H1 (cell line): ENCODE data around the gene C14orf132. TPM values are rescaled to one million over a fixed set of nuclear protein-coding genes. Genes with fewer than 3 reads are reported as not detected.

Experiments
- CTCF ChIA-PET: fragments of 300-600 bp; sonication (Branson Sonifier 250); formaldehyde crosslinking; loops from one replicate; lab custom pipeline; 2021; ENCODE audit not compliant: partially characterized antibody; lab: Charles Lee
- POLR2A ChIA-PET: fragments of 300-600 bp; sonication (Branson Sonifier 250); formaldehyde crosslinking; loops from one replicate; lab custom pipeline; 2021; ENCODE audit warnings: inconsistent platforms; ENCODE audit not compliant: partially characterized antibody; lab: Charles Lee
- DNase-seq, 2 experiments: peaks; one replicate each; pipeline versions ENCODE4 v3.0.0 to v3.0.0-alpha.2; 2010 to 2022; ENCODE audit warnings: low spot score in 2 of 2, low read depth in 1 of 2, mixed read lengths in 1 of 2
- FAIRE-seq: peaks from 2 replicates; lab custom pipeline; 2011; peaks lifted over from hg19 to GRCh38; lab: Jason Lieb, UNC
- H2AFZ ChIP-seq: 2 replicates; pipeline ENCODE4 v1.8.1; 2012; ENCODE audit warnings: low read length, inconsistent platforms
- H2AK5ac ChIP-seq: 2 replicates; pipeline ENCODE4 v1.6.1; 2013; ENCODE audit warnings: low read depth, low read length
- H2BK120ac ChIP-seq: replicated peaks from 2 replicates; pipeline ENCODE3; 2013; ENCODE audit warnings: low read depth, low read length, inconsistent platforms
- H2BK12ac ChIP-seq: 2 replicates; pipeline ENCODE4 v1.6.1; 2013; ENCODE audit warnings: low read depth, low read length
- H2BK15ac ChIP-seq: 2 replicates; pipeline ENCODE4 v1.6.1; 2013; ENCODE audit warnings: low read length
- H2BK20ac ChIP-seq: 2 replicates; pipeline ENCODE4 v1.6.1; 2013; ENCODE audit warnings: low read length
- H2BK5ac ChIP-seq: 2 replicates; pipeline ENCODE4 v1.6.1; 2013; ENCODE audit warnings: low read depth, low read length
- H3K14ac ChIP-seq: 2 replicates; pipeline ENCODE4 v1.6.1; 2013; ENCODE audit warnings: inconsistent platforms; ENCODE audit not compliant: insufficient read length
- H3K18ac ChIP-seq: 2 replicates; pipeline ENCODE4 v1.6.1; 2013; ENCODE audit warnings: low read length; ENCODE audit errors: extremely low read depth
- H3K23ac ChIP-seq: 2 replicates; pipeline ENCODE4 v1.6.1; 2013; ENCODE audit warnings: inconsistent platforms; ENCODE audit not compliant: insufficient read length
- H3K23me2 ChIP-seq: 2 replicates; pipeline ENCODE4 v1.6.1; 2013; ENCODE audit warnings: low read depth, low read length
- H3K27ac ChIP-seq: 2 replicates; pipeline ENCODE4 v1.6.1; 2011; ENCODE audit warnings: low read depth, low read length, inconsistent platforms
- H3K27me3 ChIP-seq, 4 experiments: replicated peaks in 1 of 4; 1 replicate in 1 of 4; 2 replicates in 3 of 4; pipeline versions ENCODE4 v1.6.1 to v1.8.1; 2011 to 2013; ENCODE audit warnings: low read length in 3 of 4, mild to moderate bottlenecking in 3 of 4, inconsistent platforms in 2 of 4, mixed read lengths in 2 of 4, moderate library complexity in 1 of 4; ENCODE audit not compliant: control insufficient read depth in 3 of 4, insufficient read depth in 3 of 4; ENCODE audit errors: extremely low read depth in 1 of 4
- H3K36me3 ChIP-seq, 4 experiments: 2 replicates each; pipeline versions ENCODE4 v1.6.1 to v1.8.1; 2011 to 2013; ENCODE audit warnings: mild to moderate bottlenecking in 4 of 4, low read length in 3 of 4, moderate library complexity in 2 of 4, control low read depth in 1 of 4, inconsistent platforms in 1 of 4; ENCODE audit not compliant: insufficient read depth in 4 of 4, control insufficient read depth in 2 of 4
- H3K4ac ChIP-seq: replicated peaks from 2 replicates; pipeline ENCODE3; 2013; ENCODE audit warnings: low read length, low read depth, mixed read lengths, inconsistent platforms; ENCODE audit not compliant: insufficient read length
- H3K4me1 ChIP-seq, 4 experiments: replicated peaks in 1 of 4; 1 replicate in 1 of 4; 2 replicates in 3 of 4; pipeline versions ENCODE4 v1.6.1 to v1.8.1; 2011 to 2013; ENCODE audit warnings: low read length in 3 of 4, inconsistent platforms in 2 of 4, mixed read lengths in 1 of 4; ENCODE audit not compliant: insufficient read depth in 4 of 4, control insufficient read depth in 3 of 4
- H3K4me2 ChIP-seq, 2 experiments: 2 replicates each; pipeline versions ENCODE4 v1.6.1 to v1.8.1; 2011 to 2013; ENCODE audit warnings: low read depth in 2 of 2, low read length in 2 of 2, control low read depth in 1 of 2, inconsistent platforms in 1 of 2, mild to moderate bottlenecking in 1 of 2; ENCODE audit not compliant: insufficient read depth in 1 of 2
- H3K4me3 ChIP-seq, 4 experiments: fragments of 200-600, 300-600 bp in 1 of 4; sonication (generic), shearing (Covaris generic), sonication (Bioruptor Twin) in 1 of 4; 2 replicates each; pipeline versions ENCODE4 v1.5.1 to v1.8.1; 2011 to 2016; ENCODE audit warnings: low read length in 4 of 4, low read depth in 3 of 4, control low read depth in 2 of 4, inconsistent platforms in 2 of 4, mild to moderate bottlenecking in 2 of 4, mixed read lengths in 1 of 4, moderate library complexity in 1 of 4; ENCODE audit not compliant: insufficient read depth in 2 of 4; ENCODE audit errors: extremely low read depth in 1 of 4
- H3K56ac ChIP-seq: replicated peaks from 2 replicates; pipeline ENCODE3; 2013; ENCODE audit warnings: low read depth, mild to moderate bottlenecking, mixed read lengths, low read length, inconsistent platforms; ENCODE audit not compliant: insufficient read length
- H3K79me1 ChIP-seq: 2 replicates; pipeline ENCODE4 v1.6.1; 2013; ENCODE audit warnings: low read depth, low read length, control low read depth
- H3K79me2 ChIP-seq, 2 experiments: 2 replicates each; pipeline versions ENCODE4 v1.6.1 to v1.8.1; 2012 to 2013; ENCODE audit warnings: low read length in 2 of 2, mild to moderate bottlenecking in 2 of 2, inconsistent platforms in 1 of 2; ENCODE audit not compliant: insufficient read depth in 2 of 2, control insufficient read depth in 1 of 2
- H3K9ac ChIP-seq, 4 experiments: replicated peaks in 1 of 4; 1 replicate in 1 of 4; 2 replicates in 3 of 4; pipeline versions ENCODE4 v1.6.1 to v1.8.1; 2011 to 2013; ENCODE audit warnings: low read depth in 3 of 4, low read length in 3 of 4, control low read depth in 2 of 4, mild to moderate bottlenecking in 2 of 4, moderate library complexity in 2 of 4, inconsistent platforms in 1 of 4; ENCODE audit errors: extremely low read depth in 1 of 4
- H3K9me3 ChIP-seq, 2 experiments: 2 replicates each; pipeline versions ENCODE4 v1.6.1 to v1.8.1; 2012 to 2013; ENCODE audit warnings: mild to moderate bottlenecking in 2 of 2, moderate library complexity in 2 of 2, control low read depth in 1 of 2, inconsistent platforms in 1 of 2, low read depth in 1 of 2, low read length in 1 of 2, mixed read lengths in 1 of 2; ENCODE audit not compliant: insufficient read depth in 2 of 2
- H4K20me1 ChIP-seq, 2 experiments: replicated peaks in 1 of 2; 2 replicates each; pipeline versions ENCODE3 to v1.8.1; 2011 to 2013; ENCODE audit warnings: inconsistent platforms in 2 of 2, low read length in 2 of 2, mild to moderate bottlenecking in 1 of 2; ENCODE audit not compliant: insufficient read depth in 2 of 2, control insufficient read depth in 1 of 2
- H4K5ac ChIP-seq: 2 replicates; pipeline ENCODE4 v1.6.1; 2013; ENCODE audit warnings: low read length, low read depth, mixed read lengths, inconsistent platforms; ENCODE audit not compliant: insufficient read length
- H4K8ac ChIP-seq: 2 replicates; pipeline ENCODE4 v1.8.0; 2013; ENCODE audit warnings: mild to moderate bottlenecking, moderate library complexity, low read length, inconsistent platforms; ENCODE audit not compliant: insufficient read depth; ENCODE audit errors: extremely low read depth
- H4K91ac ChIP-seq: replicated peaks from 2 replicates; pipeline ENCODE3; 2013; ENCODE audit warnings: low read length, mixed read lengths, inconsistent platforms; ENCODE audit not compliant: insufficient read length
- CHD1 ChIP-seq: IDR thresholded peaks from 2 replicates; pipeline ENCODE4 v1.6.1; 2012; ENCODE audit warnings: low read depth, low read length, improper control_type of control experiment
- GABPA ChIP-seq: IDR thresholded peaks from 2 replicates; pipeline ENCODE4 v1.6.1; 2011; ENCODE audit warnings: mild to moderate bottlenecking, low read length, moderate library complexity, borderline replicate concordance; ENCODE audit not compliant: insufficient read depth
- POLR2A ChIP-seq, 2 experiments: IDR thresholded peaks; 1 replicate in 1 of 2; 2 replicates in 1 of 2; pipeline ENCODE4 v1.6.1; 2011; ENCODE audit warnings: low read depth in 2 of 2, low read length in 2 of 2, mild to moderate bottlenecking in 2 of 2; ENCODE audit errors: control extremely low read depth in 1 of 2
- POLR2AphosphoS5 ChIP-seq: IDR thresholded peaks from 2 replicates; pipeline ENCODE4 v1.6.1; 2011; ENCODE audit warnings: low read depth, low read length
- WGBS, 2 experiments: shearing (Covaris generic) in 1 of 2; methylation state at CpG; one replicate each; pipeline versions ENCODE4 v1.1.6 to v1.1.7; 2013 to 2015; ENCODE audit warnings: low lambda C conversion rate in 2 of 2, mixed read lengths in 2 of 2, inconsistent platforms in 1 of 2, low coverage in 1 of 2, missing lambda C conversion rate in 1 of 2; ENCODE audit not compliant: insufficient replicate concordance in 2 of 2, insufficient coverage in 1 of 2, insufficient read length in 1 of 2; ENCODE audit errors: extremely low coverage in 1 of 2, missing lambda C conversion rate in 1 of 2; 5-methylcytosine and 5-hydroxymethylcytosine counted together
- polyA plus RNA-seq, 7 experiments: library from polyadenylated mRNA; depleted of rRNA in 3 of 7; stranded (reverse) in 5 of 7; unstranded in 2 of 7; fragments of >200 nt in 5 of 7; fragments of 200-250 nt in 2 of 7; gene quantifications; 1 replicate in 5 of 7; 2 replicates in 1 of 7; 4 replicates in 1 of 7; pipeline versions ENCODE4 v1.2.1 to v1.2.3, GENCODE V29; 2011 to 2013; ENCODE audit warnings: missing spikeins in 2 of 7, mixed read lengths in 2 of 7
- total RNA-seq: library from RNA; stranded (reverse); fragmentation: NEBNext Ultra II Directional; extraction: Animal tissue kit (Norgen Biotek cat#: 25700); gene quantifications from 2 replicates; pipeline ENCODE4 v1.2.1, GENCODE V29; 2021

C14orf132 gene
- total and polyA plus RNA-seq, 2 of the 8 experiments (the other 6 are each of a cell fraction or from before 2014, with no cell fraction given): 11.7 to 32.5 TPM

GRCh38 chr14:96086032-96086431, 46.9 kb downstream of the C14orf132 start:
- H2BK15ac ChIP-seq: no peak overlapping the region
- H3K14ac ChIP-seq: no peak overlapping the region
- no peak overlapping the region for H3K27ac ChIP-seq
- no peak overlapping the region for H3K23ac ChIP-seq
- no peak overlapping the region for H2BK12ac ChIP-seq
- no peak overlapping the region for H2BK20ac ChIP-seq
- no peak overlapping the region for H4K91ac ChIP-seq
- H3K9ac ChIP-seq: no peak overlapping the region
- H4K8ac ChIP-seq: no peak overlapping the region
- ChIA-PET CTCF (interaction anchor here (0.8 to 5.3 kb wide), 5 partner anchors 11 to 526 kb away, joined by 3 to 31 read pairs (median 4); no protein-coding TSS in a partner anchor), POLR2A (interaction anchor here (1.0 kb wide), 1 partner anchor 12 kb away, joined by 3 read pairs; no protein-coding TSS in a partner anchor)
- H3K18ac ChIP-seq: no peak overlapping the region
- H3K36me3 ChIP-seq: peaks cover 0 to 15% (median 6%) of the 10 kb centered on the region in 4 experiments; a peak in 5 of 8 replicates
- no peak overlapping the region for H2AK5ac ChIP-seq
- H3K4me3 ChIP-seq: no peak overlapping the region
- no peak overlapping the region for H2AFZ ChIP-seq
- H3K79me2 ChIP-seq: no peaks in the 10 kb centered on the region
- TF ChIP-seq CHD1 (no peak), POLR2A (IDR thresholded peaks at IDR 0.05; ENCODE audit: control extremely low read depth in 1 of 2, low read depth in 2 of 2, low read length in 2 of 2) (no peak), GABPA (no peak), POLR2AphosphoS5 (no peak)
- no peak for FAIRE-seq
- H2BK5ac ChIP-seq: no peak overlapping the region
- H4K20me1 ChIP-seq: peaks cover 0 to 4% of the 10 kb centered on the region in 2 experiments
- no peak overlapping the region for H3K4me2 ChIP-seq
- no peak overlapping the region for H2BK120ac ChIP-seq
- H3K56ac ChIP-seq: no peak overlapping the region
- H4K5ac ChIP-seq: no peak overlapping the region
- peaks cover 6% of the 10 kb centered on the region; the same call in 1 of the 2 replicates for H3K79me1 ChIP-seq
- H3K27me3 ChIP-seq: no peaks in the 10 kb centered on the region
- H3K4me1 ChIP-seq: peaks cover 0 to 5% (median 0%) of the 10 kb centered on the region in 4 experiments; a peak in 3 of 7 replicates
- no peak for DNase-seq
- H3K4ac ChIP-seq: no peak overlapping the region
- no peaks in the 10 kb centered on the region for H3K9me3 ChIP-seq
- H3K23me2 ChIP-seq: no peaks in the 10 kb centered on the region; the same call in 1 of the 2 replicates
- WGBS, 2 experiments: 91% methylated on average over 3 of the region's 3 CpGs; no CpG with 5 or more reads in 1 of the 2 experiments
